Epithelial cell of proximal tubule (primary cell): ENCODE results near the gene PLSCR3. TPM values are rescaled to one million over a fixed set of nuclear protein-coding genes. Genes with fewer than 3 reads are reported as not detected.

Experiments
- DNase-seq: peaks from one replicate; pipeline ENCODE4 v3.0.0-alpha.2; 2011; ENCODE audit warnings: low read depth
- H3K4me3 ChIP-seq: 2 replicates; pipeline ENCODE4 v1.5.1; 2011; ENCODE audit warnings: low read depth, mild to moderate bottlenecking, low read length
- total RNA-seq: library from RNA; depleted of rRNA; stranded (reverse); fragments of >200 nt; gene quantifications from 2 replicates; pipeline ENCODE4 v1.2.3, GENCODE V29; 2015
- TF ChIP-seq, protein P1 (sequence below): conservative IDR thresholded peaks from 2 replicates; pipeline ENCODE4 v1.5.1; 2012; ENCODE audit warnings: low read depth, mild to moderate bottlenecking, low read length

Gene PLSCR3
- total RNA-seq, 1 donor from 2014 or later = 59.0 TPM

DNA sequence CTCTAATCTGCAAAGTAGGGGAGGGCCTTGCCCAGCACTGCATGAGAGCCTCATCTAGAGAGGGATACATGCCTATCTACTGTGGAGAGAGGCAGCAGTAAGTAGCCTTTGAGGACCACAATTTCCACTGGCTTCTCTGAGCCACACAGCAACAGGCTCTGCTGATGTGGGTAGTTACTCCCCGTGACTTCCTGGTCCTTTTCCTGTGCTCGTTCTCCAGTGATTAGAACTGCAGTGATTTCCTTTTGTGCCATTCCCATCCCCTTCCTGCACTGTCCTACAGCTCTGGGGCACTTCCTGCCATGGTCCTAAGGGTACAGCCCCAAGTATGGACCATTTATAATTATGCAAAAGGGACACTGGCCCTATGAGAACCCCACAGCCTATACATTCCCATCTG, 3.0 kb downstream of the PLSCR3 start:
- DNase-seq = no peak
- TF ChIP-seq, protein P1, sequence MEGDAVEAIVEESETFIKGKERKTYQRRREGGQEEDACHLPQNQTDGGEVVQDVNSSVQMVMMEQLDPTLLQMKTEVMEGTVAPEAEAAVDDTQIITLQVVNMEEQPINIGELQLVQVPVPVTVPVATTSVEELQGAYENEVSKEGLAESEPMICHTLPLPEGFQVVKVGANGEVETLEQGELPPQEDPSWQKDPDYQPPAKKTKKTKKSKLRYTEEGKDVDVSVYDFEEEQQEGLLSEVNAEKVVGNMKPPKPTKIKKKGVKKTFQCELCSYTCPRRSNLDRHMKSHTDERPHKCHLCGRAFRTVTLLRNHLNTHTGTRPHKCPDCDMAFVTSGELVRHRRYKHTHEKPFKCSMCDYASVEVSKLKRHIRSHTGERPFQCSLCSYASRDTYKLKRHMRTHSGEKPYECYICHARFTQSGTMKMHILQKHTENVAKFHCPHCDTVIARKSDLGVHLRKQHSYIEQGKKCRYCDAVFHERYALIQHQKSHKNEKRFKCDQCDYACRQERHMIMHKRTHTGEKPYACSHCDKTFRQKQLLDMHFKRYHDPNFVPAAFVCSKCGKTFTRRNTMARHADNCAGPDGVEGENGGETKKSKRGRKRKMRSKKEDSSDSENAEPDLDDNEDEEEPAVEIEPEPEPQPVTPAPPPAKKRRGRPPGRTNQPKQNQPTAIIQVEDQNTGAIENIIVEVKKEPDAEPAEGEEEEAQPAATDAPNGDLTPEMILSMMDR = no peak
- H3K4me3 ChIP-seq = no peak overlapping the region

DNA sequence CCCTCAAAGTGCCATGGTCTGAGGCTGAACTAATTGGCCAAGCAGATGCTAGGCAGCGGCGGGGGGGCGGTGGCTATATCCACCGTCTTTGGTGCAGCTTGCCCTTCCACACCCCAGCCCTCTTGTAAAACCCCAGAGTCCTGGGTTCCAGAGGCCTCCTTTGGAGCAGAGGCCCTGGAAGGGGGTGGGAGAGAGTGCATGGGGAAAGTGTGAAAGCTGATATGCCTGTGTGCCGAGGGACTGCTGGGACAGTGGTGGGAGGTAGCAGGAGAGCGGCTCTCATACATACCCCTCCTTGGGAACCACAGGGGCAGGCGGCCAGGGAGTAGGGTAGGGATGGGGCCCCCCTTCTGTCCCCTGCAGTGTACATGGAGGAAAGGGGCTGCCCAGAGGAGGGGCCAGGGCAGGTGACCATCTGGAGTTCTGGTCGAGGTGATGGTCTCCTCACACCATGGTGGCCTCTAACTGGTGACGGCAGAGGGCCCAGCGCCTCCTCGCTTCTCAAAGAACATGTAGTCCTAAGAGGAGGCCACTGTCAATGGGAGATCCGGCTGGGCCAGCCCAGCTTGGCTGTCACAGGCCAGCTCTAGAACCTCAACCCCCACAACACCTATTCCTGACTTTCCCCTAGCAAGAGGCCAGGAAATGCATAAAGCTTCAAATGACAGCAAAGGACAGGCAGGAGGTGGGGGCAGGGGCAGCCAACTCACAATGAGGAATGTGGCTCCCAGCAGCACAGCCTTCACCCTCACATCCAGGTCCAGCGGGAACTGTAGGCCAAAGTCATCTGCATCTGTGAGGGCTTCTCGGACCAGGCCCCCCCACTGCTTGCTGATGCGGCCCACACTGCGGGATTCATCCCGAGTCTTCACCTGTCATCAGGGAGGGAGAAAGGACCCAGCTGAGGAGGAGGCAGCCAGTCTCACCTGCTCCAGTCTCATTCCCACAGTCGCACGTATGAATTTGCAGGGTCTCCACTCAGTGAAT, 4.1 kb downstream of the PLSCR3 start:
- TF ChIP-seq, protein P1 = no peak
- H3K4me3 ChIP-seq = no peak overlapping the region
- no peak for DNase-seq

DNA sequence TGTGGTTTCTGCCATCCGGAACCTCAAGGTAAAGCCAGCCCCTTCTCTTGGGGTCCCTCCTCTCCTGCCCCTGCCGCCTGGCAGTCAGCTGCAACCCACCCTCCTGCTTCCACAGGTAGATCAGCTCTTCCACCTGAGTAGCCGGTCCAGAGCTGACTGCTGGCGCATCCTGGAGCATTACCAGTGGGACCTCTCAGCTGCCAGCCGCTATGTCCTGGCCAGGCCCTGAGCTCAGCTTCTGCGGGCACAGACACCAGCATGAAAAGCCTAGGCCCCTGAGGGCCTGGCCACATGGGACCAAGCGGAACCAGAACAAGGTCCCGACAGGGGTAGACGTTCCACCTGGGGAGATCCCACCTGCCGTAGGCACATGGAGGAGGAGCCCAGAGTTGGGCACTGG, 5.5 kb downstream of the PLSCR3 start:
- TF ChIP-seq, protein P1 = no peak
- no peak for DNase-seq

DNA sequence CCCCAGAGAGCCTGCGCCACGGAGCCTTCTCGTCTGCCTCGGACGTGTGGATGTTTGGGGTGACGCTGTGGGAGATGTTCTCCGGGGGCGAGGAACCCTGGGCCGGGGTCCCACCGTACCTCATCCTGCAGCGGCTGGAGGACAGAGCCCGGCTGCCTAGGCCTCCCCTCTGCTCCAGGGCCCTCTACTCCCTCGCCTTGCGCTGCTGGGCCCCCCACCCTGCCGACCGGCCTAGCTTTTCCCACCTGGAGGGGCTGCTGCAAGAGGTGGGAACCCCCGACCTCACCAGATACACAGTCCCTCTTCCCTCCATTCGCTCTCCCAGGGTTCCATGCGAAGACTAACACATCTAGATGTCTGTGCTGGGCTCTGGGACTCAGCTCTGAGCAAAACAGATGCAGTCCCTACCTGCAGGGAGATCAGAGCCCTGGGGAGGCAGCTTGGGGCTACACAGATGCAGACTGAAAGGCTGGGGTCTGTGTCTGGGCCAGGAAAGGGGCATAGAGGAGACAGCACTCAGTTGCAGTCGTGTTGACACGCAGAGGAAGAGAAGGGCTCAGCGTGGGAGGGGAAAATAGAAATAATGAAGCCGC, 9.7 kb downstream of the PLSCR3 start:
- no peak overlapping the region for H3K4me3 ChIP-seq

More for the DNA sequence above, 5.5 kb downstream of the PLSCR3 start:
- H3K4me3 ChIP-seq = no peak overlapping the region

DNA sequence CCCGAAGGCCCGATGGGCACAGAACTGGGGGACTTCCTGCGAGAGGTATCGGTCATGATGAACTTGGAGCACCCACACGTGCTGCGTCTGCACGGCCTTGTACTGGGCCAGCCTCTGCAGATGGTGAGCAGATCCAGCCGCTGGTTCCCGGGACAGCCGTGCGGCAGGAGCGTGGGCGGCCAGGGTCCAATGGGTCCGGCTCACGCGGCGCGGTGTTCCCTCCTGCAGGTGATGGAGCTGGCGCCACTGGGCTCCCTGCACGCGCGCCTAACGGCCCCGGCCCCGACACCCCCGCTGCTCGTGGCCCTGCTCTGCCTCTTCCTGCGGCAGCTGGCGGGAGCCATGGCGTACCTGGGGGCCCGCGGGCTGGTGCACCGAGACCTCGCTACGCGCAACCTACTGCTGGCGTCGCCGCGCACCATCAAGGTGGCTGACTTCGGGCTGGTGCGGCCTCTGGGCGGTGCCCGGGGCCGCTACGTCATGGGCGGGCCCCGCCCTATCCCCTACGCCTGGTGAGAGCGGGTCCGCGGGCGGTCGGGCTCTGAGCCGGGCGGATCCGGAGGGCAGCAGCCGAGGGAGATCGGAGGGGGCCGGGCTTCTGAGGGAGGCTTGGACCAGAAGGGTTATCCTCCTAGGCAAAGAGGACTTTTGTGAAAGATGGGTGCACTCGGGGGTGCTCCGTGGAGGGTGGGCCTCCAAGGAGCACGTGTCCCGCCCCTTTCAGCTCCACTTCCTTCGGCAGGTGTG, 10.4 kb downstream of the PLSCR3 start:
- TF ChIP-seq, protein P1 = no peak
- DNase-seq = no peak
- no peak overlapping the region for H3K4me3 ChIP-seq

More for the DNA sequence above, 9.7 kb downstream of the PLSCR3 start:
- TF ChIP-seq, protein P1 = no peak
- no peak for DNase-seq

DNA sequence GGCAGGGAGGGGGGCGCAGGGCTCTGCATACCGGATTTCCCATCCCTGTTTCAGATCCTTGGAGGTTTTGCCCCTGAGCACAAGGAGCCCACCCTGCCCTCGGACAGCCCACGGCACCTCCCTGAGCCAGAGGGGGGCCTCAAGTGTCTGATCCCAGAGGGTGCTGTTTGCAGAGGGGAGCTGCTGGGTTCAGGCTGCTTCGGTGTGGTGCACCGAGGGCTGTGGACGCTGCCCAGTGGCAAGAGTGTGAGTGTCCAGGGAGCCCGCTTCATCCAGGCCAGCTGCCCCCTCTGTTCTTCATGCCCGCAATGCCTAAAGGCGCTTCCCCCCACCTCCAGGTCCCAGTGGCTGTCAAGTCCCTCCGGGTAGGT, 11.0 kb downstream of the PLSCR3 start:
- DNase-seq = no peak
- H3K4me3 ChIP-seq = no peak overlapping the region
- TF ChIP-seq, protein P1 = no peak
